Loucy (cell line): ENCODE data around the gene CASQ2.

Source experiments
- H2AFZ ChIP-seq: fragments of 200-600 bp; sonication (generic); 2 replicates; pipeline ENCODE4 v1.6.0; 2016; ENCODE audit warnings: antibody characterized with exemption, mild to moderate bottlenecking, low read length, moderate library complexity
- H3F3A ChIP-seq: fragments of 200-600 bp; 2 replicates; pipeline ENCODE4 v1.6.0; 2016; ENCODE audit warnings: antibody characterized with exemption, low read depth, mild to moderate bottlenecking
- H3K27me3 ChIP-seq: fragments of 200-600 bp; sonication (generic); 2 replicates; pipeline ENCODE4 v1.6.1; 2014; ENCODE audit warnings: low read length, mild to moderate bottlenecking; ENCODE audit not compliant: insufficient read depth, poor library complexity, severe bottlenecking
- H3K36me3 ChIP-seq: fragments of 200-600 bp; sonication (generic); 2 replicates; pipeline ENCODE4 v1.6.1; 2016; ENCODE audit warnings: low read length; ENCODE audit not compliant: insufficient read depth
- H3K4me1 ChIP-seq: fragments of 200-600 bp; sonication (generic); 2 replicates; pipeline ENCODE4 v1.5.1; 2014; ENCODE audit warnings: low read length, mild to moderate bottlenecking; ENCODE audit not compliant: insufficient read depth, poor library complexity, severe bottlenecking
- H3K4me2 ChIP-seq: fragments of 200-600 bp; sonication (generic); 2 replicates; pipeline ENCODE4 v1.6.0; 2014; ENCODE audit warnings: antibody characterized with exemption, low read length, low read depth, mild to moderate bottlenecking; ENCODE audit not compliant: poor library complexity, severe bottlenecking
- H3K4me3 ChIP-seq: fragments of 200-600 bp; sonication (generic); 2 replicates; pipeline ENCODE4 v1.5.1; 2014; ENCODE audit warnings: low read length, mild to moderate bottlenecking, mixed read lengths; ENCODE audit not compliant: poor library complexity, severe bottlenecking
- H3K79me2 ChIP-seq: fragments of 200-600 bp; sonication (generic); 2 replicates; pipeline ENCODE4 v1.6.1; 2014; ENCODE audit warnings: low read length; ENCODE audit not compliant: insufficient read depth
- H3K9ac ChIP-seq: fragments of 200-600 bp; sonication (generic); 2 replicates; pipeline ENCODE4 v1.6.0; 2014; ENCODE audit warnings: mild to moderate bottlenecking, low read depth, low read length, moderate library complexity; ENCODE audit not compliant: poor library complexity, severe bottlenecking
- H3K9me2 ChIP-seq: fragments of 200-600 bp; sonication (generic); replicated peaks from 2 replicates; pipeline ENCODE4 v1.6.1; 2016; ENCODE audit warnings: low read depth, low read length, mixed read lengths
- H3K9me3 ChIP-seq: fragments of 200-600 bp; sonication (generic); 2 replicates; pipeline ENCODE4 v1.6.1; 2014; ENCODE audit warnings: mild to moderate bottlenecking, antibody characterized with exemption, low read length, low read depth; ENCODE audit not compliant: insufficient read depth
- H4K20me1 ChIP-seq: fragments of 200-600 bp; sonication (generic); 2 replicates; pipeline ENCODE4 v1.6.0; 2014; ENCODE audit warnings: antibody characterized with exemption, low read length, mild to moderate bottlenecking; ENCODE audit not compliant: insufficient read depth, poor library complexity, severe bottlenecking
- EZH2phosphoT487 ChIP-seq: fragments of 200-600 bp; IDR thresholded peaks from 2 replicates; pipeline ENCODE4 v1.6.1; 2018; ENCODE audit warnings: antibody characterized with exemption, mild to moderate bottlenecking, moderate library complexity, borderline replicate concordance
- TF ChIP-seq, protein P1 (sequence below): fragments of 200-600 bp; sonication (generic); conservative IDR thresholded peaks from 2 replicates; pipeline ENCODE4 v1.5.1; 2014; ENCODE audit warnings: mild to moderate bottlenecking, antibody characterized with exemption, low read length

Gene CASQ2

DNA sequence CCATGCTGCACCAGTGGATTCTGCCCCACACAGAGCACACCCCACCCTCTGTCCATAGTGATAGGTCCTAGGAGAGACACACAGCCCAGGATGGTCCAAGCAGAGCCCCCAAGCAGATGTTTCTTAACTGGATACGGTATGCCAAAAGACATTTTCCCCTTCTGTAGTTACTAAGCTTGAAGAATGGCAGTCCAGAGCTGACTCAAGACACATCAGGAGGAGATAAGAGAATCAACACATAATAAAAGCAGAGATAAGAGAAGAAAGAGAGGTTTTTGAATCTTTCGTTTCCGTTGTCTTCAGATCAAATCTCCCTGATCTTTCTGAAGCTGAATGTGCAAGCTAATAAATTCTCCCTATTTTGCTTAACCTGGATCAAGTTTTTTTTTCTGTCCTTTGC lies 21.8 kb upstream of the CASQ2 start:
- Histone ChIP-seq H3K79me2 (no peaks in the 10 kb centered on the region), H3K4me2 (no peak overlapping the region), H3K27me3 (no peaks in the 10 kb centered on the region), H3K9me2 (no peaks in the 10 kb centered on the region), H3K36me3 (no peaks in the 10 kb centered on the region), H3K4me3 (no peak overlapping the region), H3K4me1 (no peaks in the 10 kb centered on the region), H3F3A (no peaks in the 10 kb centered on the region), H3K9ac (no peak overlapping the region), H4K20me1 (no peaks in the 10 kb centered on the region), H3K9me3 (peaks cover 3% of the 10 kb centered on the region; the same call in 1 of the 2 replicates), H2AFZ (no peak overlapping the region)
- TF ChIP-seq, protein P1, sequence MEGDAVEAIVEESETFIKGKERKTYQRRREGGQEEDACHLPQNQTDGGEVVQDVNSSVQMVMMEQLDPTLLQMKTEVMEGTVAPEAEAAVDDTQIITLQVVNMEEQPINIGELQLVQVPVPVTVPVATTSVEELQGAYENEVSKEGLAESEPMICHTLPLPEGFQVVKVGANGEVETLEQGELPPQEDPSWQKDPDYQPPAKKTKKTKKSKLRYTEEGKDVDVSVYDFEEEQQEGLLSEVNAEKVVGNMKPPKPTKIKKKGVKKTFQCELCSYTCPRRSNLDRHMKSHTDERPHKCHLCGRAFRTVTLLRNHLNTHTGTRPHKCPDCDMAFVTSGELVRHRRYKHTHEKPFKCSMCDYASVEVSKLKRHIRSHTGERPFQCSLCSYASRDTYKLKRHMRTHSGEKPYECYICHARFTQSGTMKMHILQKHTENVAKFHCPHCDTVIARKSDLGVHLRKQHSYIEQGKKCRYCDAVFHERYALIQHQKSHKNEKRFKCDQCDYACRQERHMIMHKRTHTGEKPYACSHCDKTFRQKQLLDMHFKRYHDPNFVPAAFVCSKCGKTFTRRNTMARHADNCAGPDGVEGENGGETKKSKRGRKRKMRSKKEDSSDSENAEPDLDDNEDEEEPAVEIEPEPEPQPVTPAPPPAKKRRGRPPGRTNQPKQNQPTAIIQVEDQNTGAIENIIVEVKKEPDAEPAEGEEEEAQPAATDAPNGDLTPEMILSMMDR, result no peak
- TF ChIP-seq EZH2phosphoT487, result no peak

DNA sequence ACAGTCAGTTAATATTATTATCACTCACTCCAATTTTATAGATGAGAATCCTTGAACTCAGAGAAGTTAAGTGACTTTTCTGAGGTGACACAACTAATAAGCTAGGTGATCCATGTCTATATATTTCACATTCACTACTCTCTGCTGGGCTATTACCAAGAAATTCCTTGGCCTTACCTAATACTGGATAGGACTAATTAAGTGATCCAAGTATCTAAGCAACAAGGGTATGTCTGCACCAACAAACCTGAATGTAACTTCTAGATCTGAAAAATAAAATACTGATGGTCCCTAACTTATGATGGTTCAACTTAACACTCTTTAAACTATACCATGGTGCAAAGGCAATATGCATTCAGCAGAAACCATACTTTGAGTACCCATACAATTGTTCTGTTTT lies 14.8 kb upstream of the CASQ2 start:
- no peaks in the 10 kb centered on the region for H3K9me2 ChIP-seq
- TF ChIP-seq, protein P1, result no peak
- TF ChIP-seq EZH2phosphoT487, result no peak
- peaks cover 3% of the 10 kb centered on the region; the same call in 1 of the 2 replicates for H3K9me3 ChIP-seq
- H3K36me3 ChIP-seq, result no peaks in the 10 kb centered on the region
- H3K4me3 ChIP-seq, result no peak overlapping the region
- H3K4me1 ChIP-seq, result no peaks in the 10 kb centered on the region
- no peak overlapping the region for H3K4me2 ChIP-seq
- H2AFZ ChIP-seq, result no peak overlapping the region
- H3F3A ChIP-seq, result no peaks in the 10 kb centered on the region
- H3K79me2 ChIP-seq, result no peaks in the 10 kb centered on the region
- H3K9ac ChIP-seq, result no peak overlapping the region
- H3K27me3 ChIP-seq, result no peaks in the 10 kb centered on the region
- no peaks in the 10 kb centered on the region for H4K20me1 ChIP-seq

DNA sequence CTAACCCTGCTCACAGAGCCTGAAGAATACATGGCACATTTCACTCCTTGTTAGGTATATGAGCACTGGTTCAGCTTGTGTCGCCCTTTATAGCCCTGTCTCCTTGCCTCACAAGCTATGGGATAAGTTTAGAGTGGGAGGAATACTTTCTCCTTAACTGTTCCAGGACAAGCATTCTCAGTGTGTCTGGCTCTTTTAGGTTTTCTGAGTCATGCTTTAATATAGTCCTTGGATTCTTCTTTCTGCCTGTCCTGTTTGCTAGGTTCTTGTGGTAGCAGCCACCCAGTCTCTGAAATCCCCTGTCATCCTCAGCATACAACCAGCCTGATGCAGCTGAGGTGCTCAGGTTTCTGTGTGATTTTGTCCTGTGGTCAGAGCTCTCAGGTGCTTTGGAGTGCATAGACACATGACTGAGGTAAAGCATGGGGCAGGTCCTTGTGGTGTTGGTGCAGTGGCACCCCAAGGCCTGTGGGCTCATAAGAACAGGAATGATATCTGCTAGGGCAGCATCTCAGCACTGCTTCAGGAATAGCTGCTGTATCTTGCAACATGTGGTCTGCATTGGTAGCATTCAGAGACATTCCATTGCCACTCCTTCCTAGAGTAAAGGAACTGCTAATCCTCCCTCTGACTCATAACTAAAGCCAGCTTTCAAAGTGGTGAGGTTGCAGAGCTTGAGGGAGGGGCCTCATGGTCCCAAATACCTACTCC lies 14.2 kb upstream of the CASQ2 start:
- Histone ChIP-seq H3K9ac (no peak overlapping the region), H3K4me3 (no peak overlapping the region), H3K4me2 (no peak overlapping the region), H4K20me1 (no peaks in the 10 kb centered on the region), H3K27me3 (no peaks in the 10 kb centered on the region), H2AFZ (no peak overlapping the region), H3K9me2 (no peaks in the 10 kb centered on the region), H3K36me3 (no peaks in the 10 kb centered on the region), H3K4me1 (no peaks in the 10 kb centered on the region), H3K79me2 (no peaks in the 10 kb centered on the region), H3K9me3 (peaks cover 3% of the 10 kb centered on the region; the same call in 1 of the 2 replicates), H3F3A (no peaks in the 10 kb centered on the region)
- TF ChIP-seq, protein P1, result no peak
- no peak for TF ChIP-seq EZH2phosphoT487
